GM12878 (cell line): ENCODE results near the gene ZCCHC24.

ENCODE experiments used
- E2F4 ChIP-seq: IDR thresholded peaks from 2 replicates; pipeline ENCODE4 v1.6.1; 2012; ENCODE audit warnings: low read depth, low read length, improper control_type of control experiment
- EZH2 ChIP-seq: IDR thresholded peaks from 2 replicates; pipeline ENCODE4 v1.6.1; 2012; ENCODE audit warnings: low read depth, mild to moderate bottlenecking, control low read depth, inconsistent platforms, low read length, borderline replicate concordance; ENCODE audit not compliant: control insufficient read depth
- JUNB ChIP-seq: IDR thresholded peaks from 2 replicates; pipeline ENCODE4 v1.6.1; 2016; ENCODE audit warnings: antibody characterized with exemption, mild to moderate bottlenecking
- JUND ChIP-seq: IDR thresholded peaks from 2 replicates; pipeline ENCODE4 v1.6.1; 2012; ENCODE audit warnings: low read depth, mild to moderate bottlenecking, low read length, improper control_type of control experiment, moderate library complexity
- NR2C2 ChIP-seq: IDR thresholded peaks from 2 replicates; pipeline ENCODE4 v1.6.1; 2011; ENCODE audit warnings: borderline replicate concordance, low read depth; ENCODE audit not compliant: control insufficient read depth, insufficient read length
- POLR2AphosphoS5 ChIP-seq: IDR thresholded peaks from 2 replicates; pipeline ENCODE4 v1.6.1; 2011; ENCODE audit warnings: mild to moderate bottlenecking, low read length, inconsistent platforms
- RAD21 ChIP-seq: IDR thresholded peaks from 2 replicates; pipeline ENCODE4 v1.6.1; 2011; ENCODE audit warnings: mild to moderate bottlenecking, low read depth, low read length, moderate library complexity; ENCODE audit not compliant: insufficient read depth
- RFX5 ChIP-seq: IDR thresholded peaks from 2 replicates; pipeline ENCODE4 v1.6.1; 2011; ENCODE audit warnings: low read depth, low read length, improper control_type of control experiment
- SMC3 ChIP-seq: IDR thresholded peaks from 2 replicates; pipeline ENCODE4 v1.6.1; 2011; ENCODE audit warnings: low read length, improper control_type of control experiment, borderline replicate concordance
- YY1 ChIP-seq: IDR thresholded peaks from 2 replicates; pipeline ENCODE4 v1.6.1; 2011; ENCODE audit warnings: low read depth, mild to moderate bottlenecking, low read length
- TF ChIP-seq, protein P1 (sequence below), 3 experiments: IDR thresholded peaks in 2 of 3; conservative IDR thresholded peaks in 1 of 3; 2 replicates each; pipeline ENCODE4 v1.5.1; 2011; ENCODE audit warnings: low read depth in 3 of 3, low read length in 3 of 3, mild to moderate bottlenecking in 3 of 3, control low read depth in 2 of 3, moderate library complexity in 2 of 3, inconsistent platforms in 1 of 3, mixed read lengths in 1 of 3; ENCODE audit not compliant: control insufficient read depth in 2 of 3, insufficient read depth in 1 of 3; ENCODE audit errors: extremely low read depth in 1 of 3
- TF ChIP-seq, protein P2 (sequence below): IDR thresholded peaks from 2 replicates; pipeline ENCODE4 v1.6.1; 2011; ENCODE audit warnings: mild to moderate bottlenecking, low read depth, low read length, moderate library complexity; ENCODE audit not compliant: insufficient replicate concordance

DNA sequence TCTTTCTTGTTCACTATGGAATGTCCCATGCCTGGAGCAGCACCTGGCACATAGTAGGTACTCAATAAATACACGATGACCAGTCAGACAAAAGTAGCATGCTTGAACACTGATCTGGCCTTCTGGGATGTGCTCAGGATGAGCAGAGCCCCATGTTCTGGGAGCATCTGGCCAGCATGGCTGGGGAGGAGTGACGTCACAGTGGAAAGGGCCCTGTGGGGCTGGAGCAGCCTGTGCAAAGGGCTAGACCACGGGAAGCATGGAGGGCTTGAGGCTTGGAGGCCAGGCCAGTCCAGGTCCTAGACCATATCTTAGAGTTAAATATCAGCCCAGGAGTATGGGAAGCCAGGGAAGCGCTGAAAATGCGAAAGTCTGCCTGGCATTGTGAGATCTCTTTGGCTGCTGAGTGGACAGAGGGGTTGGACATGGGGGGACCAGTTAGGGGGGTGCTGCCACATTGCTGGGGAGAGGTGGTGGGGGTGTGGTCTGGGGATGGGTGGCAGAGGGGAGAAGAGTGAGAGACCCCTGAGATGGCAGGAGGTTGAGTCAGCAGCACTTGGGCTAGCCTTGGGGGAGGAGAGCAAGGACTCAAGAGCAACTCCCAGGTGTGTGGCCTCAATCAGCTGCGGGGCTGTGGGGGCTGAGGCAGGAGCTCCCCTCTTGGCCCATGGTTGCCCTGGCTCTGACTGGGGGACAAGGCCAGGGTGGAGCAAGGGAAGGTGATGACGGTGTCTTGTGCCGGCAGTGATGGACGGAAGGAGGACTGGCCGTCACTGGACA lies 34.9 kb downstream of the ZCCHC24 start:
- TF ChIP-seq, protein P1, sequence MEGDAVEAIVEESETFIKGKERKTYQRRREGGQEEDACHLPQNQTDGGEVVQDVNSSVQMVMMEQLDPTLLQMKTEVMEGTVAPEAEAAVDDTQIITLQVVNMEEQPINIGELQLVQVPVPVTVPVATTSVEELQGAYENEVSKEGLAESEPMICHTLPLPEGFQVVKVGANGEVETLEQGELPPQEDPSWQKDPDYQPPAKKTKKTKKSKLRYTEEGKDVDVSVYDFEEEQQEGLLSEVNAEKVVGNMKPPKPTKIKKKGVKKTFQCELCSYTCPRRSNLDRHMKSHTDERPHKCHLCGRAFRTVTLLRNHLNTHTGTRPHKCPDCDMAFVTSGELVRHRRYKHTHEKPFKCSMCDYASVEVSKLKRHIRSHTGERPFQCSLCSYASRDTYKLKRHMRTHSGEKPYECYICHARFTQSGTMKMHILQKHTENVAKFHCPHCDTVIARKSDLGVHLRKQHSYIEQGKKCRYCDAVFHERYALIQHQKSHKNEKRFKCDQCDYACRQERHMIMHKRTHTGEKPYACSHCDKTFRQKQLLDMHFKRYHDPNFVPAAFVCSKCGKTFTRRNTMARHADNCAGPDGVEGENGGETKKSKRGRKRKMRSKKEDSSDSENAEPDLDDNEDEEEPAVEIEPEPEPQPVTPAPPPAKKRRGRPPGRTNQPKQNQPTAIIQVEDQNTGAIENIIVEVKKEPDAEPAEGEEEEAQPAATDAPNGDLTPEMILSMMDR (IDR thresholded peaks at IDR 0.05 in 2 of 3, conservative IDR thresholded peaks at IDR 0.05 in 1 of 3; ENCODE audit: control insufficient read depth in 2 of 3, extremely low read depth in 1 of 3, insufficient read depth in 1 of 3, low read depth in 3 of 3, low read length in 3 of 3): no peak
- no peak for TF ChIP-seq EZH2
- TF ChIP-seq POLR2AphosphoS5: no peak
- TF ChIP-seq, protein P2, sequence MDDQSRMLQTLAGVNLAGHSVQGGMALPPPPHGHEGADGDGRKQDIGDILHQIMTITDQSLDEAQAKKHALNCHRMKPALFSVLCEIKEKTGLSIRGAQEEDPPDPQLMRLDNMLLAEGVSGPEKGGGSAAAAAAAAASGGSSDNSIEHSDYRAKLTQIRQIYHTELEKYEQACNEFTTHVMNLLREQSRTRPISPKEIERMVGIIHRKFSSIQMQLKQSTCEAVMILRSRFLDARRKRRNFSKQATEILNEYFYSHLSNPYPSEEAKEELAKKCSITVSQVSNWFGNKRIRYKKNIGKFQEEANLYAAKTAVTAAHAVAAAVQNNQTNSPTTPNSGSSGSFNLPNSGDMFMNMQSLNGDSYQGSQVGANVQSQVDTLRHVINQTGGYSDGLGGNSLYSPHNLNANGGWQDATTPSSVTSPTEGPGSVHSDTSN: no peak
- no peak for TF ChIP-seq E2F4
- no peak for TF ChIP-seq RAD21
- TF ChIP-seq SMC3: no peak
- TF ChIP-seq JUNB: no peak
- no peak for TF ChIP-seq NR2C2
- no peak for TF ChIP-seq JUND
- TF ChIP-seq RFX5: no peak
- TF ChIP-seq YY1: no peak
